GM12865 (cell line): Measurements from ENCODE around the gene UNC5CL.

Source experiments
- DNase-seq: peaks from one replicate; pipeline ENCODE4 v3.0.0; 2010; ENCODE audit warnings: low read depth
- H3K4me3 ChIP-seq: 2 replicates; pipeline ENCODE4 v1.5.1; 2011; ENCODE audit warnings: mild to moderate bottlenecking, low read depth, low read length, control low read depth
- TF ChIP-seq, protein P1 (sequence below): IDR thresholded peaks from 2 replicates; pipeline ENCODE4 v1.5.1; 2011; ENCODE audit warnings: low read length, control low read depth, low read depth, inconsistent platforms; ENCODE audit not compliant: insufficient read depth; ENCODE audit errors: missing control alignments

The UNC5CL gene

DNA sequence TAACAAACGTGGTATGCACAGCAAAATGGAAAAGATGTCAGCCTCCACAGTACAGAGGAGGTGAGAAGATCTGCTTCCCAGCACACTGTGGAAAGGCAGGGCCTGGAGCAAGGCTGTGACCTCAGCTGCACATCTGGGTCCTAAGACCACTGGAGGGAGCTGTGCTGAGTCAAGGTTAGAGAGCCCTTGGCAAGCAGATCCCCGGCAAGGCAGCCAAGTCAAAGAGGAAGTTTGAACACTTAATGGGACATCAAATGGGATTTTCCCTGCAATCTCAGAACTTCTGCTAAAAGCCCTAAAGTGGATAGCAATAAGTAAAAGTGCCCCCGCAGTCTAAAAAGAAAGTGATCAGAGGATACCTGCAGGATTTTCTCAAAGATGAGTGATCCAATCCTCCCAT lies 39.5 kb downstream of the UNC5CL start:
- DNase-seq: peak; percentile 47
- TF ChIP-seq, protein P1, sequence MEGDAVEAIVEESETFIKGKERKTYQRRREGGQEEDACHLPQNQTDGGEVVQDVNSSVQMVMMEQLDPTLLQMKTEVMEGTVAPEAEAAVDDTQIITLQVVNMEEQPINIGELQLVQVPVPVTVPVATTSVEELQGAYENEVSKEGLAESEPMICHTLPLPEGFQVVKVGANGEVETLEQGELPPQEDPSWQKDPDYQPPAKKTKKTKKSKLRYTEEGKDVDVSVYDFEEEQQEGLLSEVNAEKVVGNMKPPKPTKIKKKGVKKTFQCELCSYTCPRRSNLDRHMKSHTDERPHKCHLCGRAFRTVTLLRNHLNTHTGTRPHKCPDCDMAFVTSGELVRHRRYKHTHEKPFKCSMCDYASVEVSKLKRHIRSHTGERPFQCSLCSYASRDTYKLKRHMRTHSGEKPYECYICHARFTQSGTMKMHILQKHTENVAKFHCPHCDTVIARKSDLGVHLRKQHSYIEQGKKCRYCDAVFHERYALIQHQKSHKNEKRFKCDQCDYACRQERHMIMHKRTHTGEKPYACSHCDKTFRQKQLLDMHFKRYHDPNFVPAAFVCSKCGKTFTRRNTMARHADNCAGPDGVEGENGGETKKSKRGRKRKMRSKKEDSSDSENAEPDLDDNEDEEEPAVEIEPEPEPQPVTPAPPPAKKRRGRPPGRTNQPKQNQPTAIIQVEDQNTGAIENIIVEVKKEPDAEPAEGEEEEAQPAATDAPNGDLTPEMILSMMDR: peak; percentile 55
- H3K4me3 ChIP-seq: no peak overlapping the region

GRCh38 chr6:40998661-40999060 lies 40.4 kb downstream of the UNC5CL start:
- TF ChIP-seq, protein P1: no peak
- H3K4me3 ChIP-seq: no peak overlapping the region
- no peak for DNase-seq

DNA sequence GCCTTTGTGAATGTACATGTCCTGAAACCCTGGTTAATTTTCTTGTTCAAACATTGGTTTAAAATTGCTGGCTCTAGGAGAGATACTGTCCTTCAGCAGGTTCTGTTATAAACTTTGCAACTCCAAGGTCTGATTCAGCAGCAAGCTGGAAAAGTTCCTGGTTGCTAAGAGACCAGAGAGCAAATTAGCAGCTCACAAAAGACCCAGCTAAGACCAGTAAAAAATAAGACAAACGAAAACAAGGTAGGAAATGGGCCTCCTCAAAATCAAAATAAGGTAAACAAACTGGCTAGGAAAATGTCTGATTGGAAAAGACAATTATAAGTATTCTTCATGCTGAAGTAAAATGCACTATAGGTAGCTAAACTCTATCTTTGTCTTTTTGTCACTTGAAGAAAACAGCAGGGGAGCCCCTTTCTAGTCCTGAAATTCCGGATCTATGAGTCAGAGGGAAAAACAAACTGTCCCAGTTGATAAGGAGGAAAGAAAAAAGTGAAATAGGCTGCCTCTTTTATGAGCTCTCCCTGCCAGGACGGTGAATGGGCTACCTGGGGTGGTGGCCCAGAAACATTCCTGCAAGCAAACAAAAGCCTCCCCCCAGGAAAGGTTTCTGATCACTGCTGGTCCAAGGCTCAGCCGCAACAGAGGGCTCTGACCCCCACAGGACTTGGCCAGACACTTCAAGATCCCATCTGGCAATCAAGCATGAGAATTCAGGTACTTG lies 41.6 kb downstream of the UNC5CL start:
- no peak for DNase-seq

DNA sequence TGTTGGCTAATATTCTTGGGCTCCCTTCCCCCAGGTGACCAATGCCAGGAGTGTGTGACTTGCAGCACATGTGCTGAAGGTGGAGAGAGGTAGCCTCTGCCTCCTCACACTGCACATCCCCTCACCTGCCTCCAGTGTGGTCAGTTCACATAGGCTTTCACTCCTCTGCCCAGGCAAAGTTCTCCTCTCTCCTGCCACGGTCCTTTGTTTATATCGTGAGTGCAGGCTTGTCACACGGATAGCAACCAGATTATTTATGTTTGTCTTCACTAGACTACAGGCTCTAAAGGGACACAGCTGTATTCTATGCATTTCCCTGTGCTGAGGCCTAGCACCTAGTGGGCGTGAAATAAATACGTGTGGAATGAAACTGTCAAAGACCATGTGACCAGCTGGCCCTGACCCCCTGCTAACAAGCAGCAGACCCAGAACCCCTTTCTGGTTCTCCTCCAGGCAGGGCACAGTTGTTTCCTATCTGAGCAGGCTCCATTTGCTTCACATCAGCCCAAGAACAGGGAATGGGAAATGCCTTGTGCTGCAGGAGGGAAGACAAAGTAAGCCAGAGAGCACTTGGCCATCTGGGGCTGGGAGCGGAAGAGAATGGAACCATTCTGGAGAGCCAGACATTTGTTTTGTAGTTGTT lies 42.3 kb downstream of the UNC5CL start:
- H3K4me3 ChIP-seq: no peak overlapping the region
- TF ChIP-seq, protein P1: no peak
- DNase-seq: no peak

More for the DNA sequence above, 41.6 kb downstream of the UNC5CL start:
- TF ChIP-seq, protein P1: no peak
- no peak overlapping the region for H3K4me3 ChIP-seq

DNA sequence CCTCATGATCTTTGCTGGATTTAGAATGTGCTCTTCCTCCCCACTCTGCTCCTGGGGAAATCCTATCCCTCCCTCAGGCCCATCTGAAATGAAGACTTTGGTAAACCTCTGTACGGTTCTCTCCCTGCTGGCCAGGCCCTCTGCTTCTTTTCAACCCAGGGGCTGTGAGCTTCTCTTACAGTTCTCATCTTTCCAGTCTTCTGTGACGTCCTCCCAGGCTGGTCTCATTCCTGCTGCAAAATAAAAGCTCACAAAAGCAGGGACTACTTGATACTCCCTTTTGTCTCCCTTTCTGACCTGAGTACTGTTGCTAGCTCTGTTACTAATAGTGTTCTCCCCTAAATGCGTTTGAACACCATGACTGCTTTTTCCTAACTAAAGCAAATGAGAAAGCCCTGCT lies 46.3 kb downstream of the UNC5CL start:
- DNase-seq: no peak
- TF ChIP-seq, protein P1: no peak
- H3K4me3 ChIP-seq: no peak overlapping the region

GRCh38 chr6:40990301-40990700 lies 48.7 kb downstream of the UNC5CL start:
- TF ChIP-seq, protein P1: no peak
- DNase-seq: no peak
- no peak overlapping the region for H3K4me3 ChIP-seq
